HCT116 (cell line): ENCODE data around the gene C19orf18. TPM values are rescaled to one million over a fixed set of nuclear protein-coding genes. Genes with fewer than 3 reads are reported as not detected.

Source experiments
- ATAC-seq: fragments of 200-7000 bp; cut with Tn5 transposase; 2 replicates; pipeline ENCODE4 v1.9.1; 2020; ENCODE audit warnings: mild to moderate bottlenecking, moderate library complexity
- BruUV-seq: library from RNA; stranded (reverse); fragments of 400-500 nt; replicated peaks from 2 replicates; lab custom pipeline; 2021; lab: Mats Ljungman, UMichigan
- CTCF ChIA-PET: fragments of 300-600 bp; sonication (Branson Sonifier 250); formaldehyde crosslinking; loops from one replicate; lab custom pipeline; 2021; ENCODE audit warnings: antibody characterized with exemption; lab: Charles Lee
- POLR2A ChIA-PET: fragments of 300-600, 350-600 bp; sonication (Branson Sonifier 250); formaldehyde crosslinking; loops from one replicate; lab custom pipeline; 2021; ENCODE audit warnings: antibody characterized with exemption; lab: Charles Lee
- RAD21 ChIA-PET, 2 experiments: fragments of 300-600 bp; sonication (Branson Sonifier 250); formaldehyde crosslinking; loops; one replicate each; lab custom pipeline; 2023; ENCODE audit warnings: low total read pairs in 2 of 2; ENCODE audit not compliant: uncharacterized antibody in 2 of 2, unreplicated experiment in 2 of 2, low non-redundant PET in 1 of 2; lab: Charles Lee
- DNase-seq: peaks from one replicate; pipeline ENCODE4 v3.0.0-alpha.2; 2010; ENCODE audit warnings: low read depth, low spot score
- H2AFZ ChIP-seq: fragments of 200-600 bp; shearing (Covaris generic), sonication (generic); 2 replicates; pipeline ENCODE4 v1.6.1; 2017; ENCODE audit warnings: low read depth, mixed run types, mixed read lengths, antibody characterized with exemption, low read length; ENCODE audit not compliant: poor library complexity, severe bottlenecking
- H3K27ac ChIP-seq: 2 replicates; pipeline ENCODE4 v1.5.1; 2012; ENCODE audit warnings: low read depth, low read length
- H3K27me3 ChIP-seq: fragments of 200-600 bp; sonication (generic); 2 replicates; pipeline ENCODE4 v1.6.1; 2016; ENCODE audit warnings: mixed run types, low read length, mixed read lengths; ENCODE audit not compliant: insufficient read depth
- H3K36me3 ChIP-seq, 2 experiments: fragments of 200-500 bp in 1 of 2; fragments of 200-600 bp in 1 of 2; sonication (Bioruptor generic) in 1 of 2; sonication (generic) in 1 of 2; 2 replicates each; pipeline versions ENCODE4 v1.5.1 to v1.6.1; 2014 to 2016; ENCODE audit warnings: low read length in 2 of 2, inconsistent platforms in 1 of 2, mixed read lengths in 1 of 2, mixed run types in 1 of 2; ENCODE audit not compliant: insufficient read depth in 2 of 2, control insufficient read depth in 1 of 2
- H3K4me1 ChIP-seq, 2 experiments: fragments of 200-600 bp in 1 of 2; sonication (generic) in 1 of 2; 2 replicates each; pipeline versions ENCODE4 v1.5.1 to v1.6.1; 2012 to 2017; ENCODE audit warnings: low read length in 2 of 2, inconsistent platforms in 1 of 2, mild to moderate bottlenecking in 1 of 2, mixed read lengths in 1 of 2, mixed run types in 1 of 2, moderate library complexity in 1 of 2; ENCODE audit not compliant: insufficient read depth in 2 of 2, control insufficient read depth in 1 of 2
- H3K4me2 ChIP-seq: fragments of 200-600 bp; sonication (generic); 2 replicates; pipeline ENCODE4 v1.6.1; 2017; ENCODE audit warnings: mixed run types, low read length, mixed read lengths
- H3K4me3 ChIP-seq, 2 experiments: fragments of 200-600 bp in 1 of 2; sonication (generic) in 1 of 2; replicated peaks in 1 of 2; 2 replicates each; pipeline ENCODE4 v1.5.1; 2011 to 2016; ENCODE audit warnings: low read length in 2 of 2, control low read depth in 1 of 2, low read depth in 1 of 2, mild to moderate bottlenecking in 1 of 2, mixed read lengths in 1 of 2, mixed run types in 1 of 2
- H3K79me2 ChIP-seq: fragments of 200-600 bp; sonication (generic); 2 replicates; pipeline ENCODE4 v1.6.1; 2017; ENCODE audit warnings: mild to moderate bottlenecking, mixed run types, low read length, moderate library complexity, mixed read lengths; ENCODE audit not compliant: insufficient read depth
- H3K9ac ChIP-seq: fragments of 200-600 bp; sonication (generic); 2 replicates; pipeline ENCODE4 v1.6.1; 2016; ENCODE audit warnings: low read length, mixed read lengths
- H3K9me2 ChIP-seq: fragments of 200-600 bp; sonication (generic), shearing (Covaris generic); 2 replicates; pipeline ENCODE4 v1.6.1; 2017; ENCODE audit warnings: mixed run types, mild to moderate bottlenecking, moderate library complexity; ENCODE audit not compliant: insufficient read depth
- H3K9me3 ChIP-seq, 2 experiments: fragments of 200-500 bp in 1 of 2; fragments of 200-600 bp in 1 of 2; sonication (Bioruptor generic) in 1 of 2; sonication (generic) in 1 of 2; 2 replicates each; pipeline ENCODE4 v1.6.1; 2014 to 2017; ENCODE audit warnings: low read length in 2 of 2, mixed read lengths in 2 of 2, inconsistent platforms in 1 of 2, low read depth in 1 of 2, mild to moderate bottlenecking in 1 of 2, mixed run types in 1 of 2, moderate library complexity in 1 of 2; ENCODE audit not compliant: control insufficient read depth in 1 of 2, insufficient read depth in 1 of 2
- H4K20me1 ChIP-seq: fragments of 200-600 bp; sonication (generic), shearing (Covaris generic); 2 replicates; pipeline ENCODE4 v1.6.1; 2017; ENCODE audit warnings: mixed run types, mild to moderate bottlenecking, moderate library complexity; ENCODE audit not compliant: insufficient read depth
- JUND ChIP-seq: IDR thresholded peaks from 2 replicates; pipeline ENCODE4 v1.6.1; 2012
- MAX ChIP-seq: IDR thresholded peaks from 2 replicates; pipeline ENCODE4 v1.6.1; 2012
- POLR2A ChIP-seq: IDR thresholded peaks from 2 replicates; pipeline ENCODE4 v1.7.0; 2011; ENCODE audit warnings: borderline replicate concordance; ENCODE audit not compliant: insufficient read depth, insufficient read length; ENCODE audit errors: extremely low read depth
- POLR2AphosphoS5 ChIP-seq: IDR thresholded peaks from 2 replicates; pipeline ENCODE4 v1.6.1; 2011; ENCODE audit warnings: mild to moderate bottlenecking, low read depth, low read length, moderate library complexity
- SP1 ChIP-seq: IDR thresholded peaks from 2 replicates; pipeline ENCODE4 v1.6.1; 2012; ENCODE audit warnings: low read depth
- SRF ChIP-seq: IDR thresholded peaks from 2 replicates; pipeline ENCODE4 v1.6.1; 2012; ENCODE audit warnings: low read depth
- TCF7L2 ChIP-seq: IDR thresholded peaks from 2 replicates; pipeline ENCODE4 v1.7.0; 2011; ENCODE audit warnings: borderline replicate concordance, inconsistent platforms; ENCODE audit not compliant: insufficient read depth, insufficient read length; ENCODE audit errors: extremely low read depth
- YY1 ChIP-seq: IDR thresholded peaks from 2 replicates; pipeline ENCODE4 v1.6.1; 2011; ENCODE audit warnings: low read length, low read depth, moderate library complexity, mild to moderate bottlenecking; ENCODE audit not compliant: insufficient replicate concordance; ENCODE audit errors: extremely low read depth
- ZBTB33 ChIP-seq: IDR thresholded peaks from 2 replicates; pipeline ENCODE4 v1.6.1; 2011; ENCODE audit warnings: mild to moderate bottlenecking, low read length, moderate library complexity; ENCODE audit not compliant: insufficient replicate concordance; ENCODE audit errors: extremely low read depth
- ZFX ChIP-seq: fragments of 450-650 bp; IDR thresholded peaks from 2 replicates; pipeline ENCODE4 v1.6.1; 2017
- intact Hi-C: fragments of 100-400 bp; cut with micrococcal nuclease; formaldehyde crosslinking; loops from 2 replicates; pipeline ENCODE4 v1.10.0; 2022
- total RNA-seq: library from RNA; stranded (reverse); gene quantifications from one replicate; pipeline ENCODE4 v1.2.1, GENCODE V29; 2021; ENCODE audit not compliant: unreplicated experiment
- TF ChIP-seq, protein P1 (sequence below): IDR thresholded peaks from 2 replicates; pipeline ENCODE4 v1.6.1; 2012; ENCODE audit warnings: low read depth

The C19orf18 gene
- total RNA-seq, 1 experiment from 2014 or later: not detected

DNA sequence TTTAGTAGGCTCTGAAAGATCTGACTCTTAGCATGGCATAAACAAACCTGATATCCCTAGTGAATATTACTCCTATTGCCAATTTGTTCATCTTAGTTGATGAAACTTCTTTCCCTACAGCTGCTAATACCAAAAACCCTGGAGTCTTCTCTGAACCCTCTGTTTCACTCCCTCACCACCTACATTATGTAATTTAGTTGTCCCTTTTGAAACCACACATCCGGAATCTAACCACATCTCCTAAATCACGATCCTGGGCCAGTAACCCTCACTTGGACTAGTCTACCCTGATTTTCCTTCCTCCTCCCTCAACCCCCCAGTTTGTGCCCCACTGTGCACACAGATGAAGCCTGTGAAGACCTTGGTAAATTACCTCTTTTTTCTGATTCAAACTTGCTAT lies 28.0 kb downstream of the C19orf18 start:
- H3K4me1 ChIP-seq: no peaks in the 10 kb centered on the region
- no peak for DNase-seq
- no peaks in the 10 kb centered on the region for H3K27me3 ChIP-seq
- no peaks in the 10 kb centered on the region for H3K79me2 ChIP-seq
- H4K20me1 ChIP-seq: no peaks in the 10 kb centered on the region
- H2AFZ ChIP-seq: no peak overlapping the region
- BruUV-seq: no TSS peak
- no peaks in the 10 kb centered on the region for H3K9me2 ChIP-seq
- CTCF ChIA-PET: no interaction called here
- no peak overlapping the region for H3K4me3 ChIP-seq
- POLR2A ChIA-PET: no interaction called here
- H3K9ac ChIP-seq: no peak overlapping the region
- H3K4me2 ChIP-seq: no peak overlapping the region
- no peak for ATAC-seq
- H3K27ac ChIP-seq: no peak overlapping the region
- peaks cover 8 to 21% of the 10 kb centered on the region in 2 experiments; a peak in 2 of 4 replicates for H3K9me3 ChIP-seq
- RAD21 ChIA-PET: no interaction called here
- intact Hi-C loops: no loop called here
- TF ChIP-seq ZBTB33 (no peak), YY1 (no peak), POLR2A (no peak), ZFX (no peak), MAX (no peak), SP1 (no peak), TCF7L2 (no peak), JUND (no peak), SRF (no peak), POLR2AphosphoS5 (no peak)
- TF ChIP-seq, protein P1, sequence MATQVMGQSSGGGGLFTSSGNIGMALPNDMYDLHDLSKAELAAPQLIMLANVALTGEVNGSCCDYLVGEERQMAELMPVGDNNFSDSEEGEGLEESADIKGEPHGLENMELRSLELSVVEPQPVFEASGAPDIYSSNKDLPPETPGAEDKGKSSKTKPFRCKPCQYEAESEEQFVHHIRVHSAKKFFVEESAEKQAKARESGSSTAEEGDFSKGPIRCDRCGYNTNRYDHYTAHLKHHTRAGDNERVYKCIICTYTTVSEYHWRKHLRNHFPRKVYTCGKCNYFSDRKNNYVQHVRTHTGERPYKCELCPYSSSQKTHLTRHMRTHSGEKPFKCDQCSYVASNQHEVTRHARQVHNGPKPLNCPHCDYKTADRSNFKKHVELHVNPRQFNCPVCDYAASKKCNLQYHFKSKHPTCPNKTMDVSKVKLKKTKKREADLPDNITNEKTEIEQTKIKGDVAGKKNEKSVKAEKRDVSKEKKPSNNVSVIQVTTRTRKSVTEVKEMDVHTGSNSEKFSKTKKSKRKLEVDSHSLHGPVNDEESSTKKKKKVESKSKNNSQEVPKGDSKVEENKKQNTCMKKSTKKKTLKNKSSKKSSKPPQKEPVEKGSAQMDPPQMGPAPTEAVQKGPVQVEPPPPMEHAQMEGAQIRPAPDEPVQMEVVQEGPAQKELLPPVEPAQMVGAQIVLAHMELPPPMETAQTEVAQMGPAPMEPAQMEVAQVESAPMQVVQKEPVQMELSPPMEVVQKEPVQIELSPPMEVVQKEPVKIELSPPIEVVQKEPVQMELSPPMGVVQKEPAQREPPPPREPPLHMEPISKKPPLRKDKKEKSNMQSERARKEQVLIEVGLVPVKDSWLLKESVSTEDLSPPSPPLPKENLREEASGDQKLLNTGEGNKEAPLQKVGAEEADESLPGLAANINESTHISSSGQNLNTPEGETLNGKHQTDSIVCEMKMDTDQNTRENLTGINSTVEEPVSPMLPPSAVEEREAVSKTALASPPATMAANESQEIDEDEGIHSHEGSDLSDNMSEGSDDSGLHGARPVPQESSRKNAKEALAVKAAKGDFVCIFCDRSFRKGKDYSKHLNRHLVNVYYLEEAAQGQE: no peak
- TF ChIP-seq, all 23 proteins: peak for 0
- no peaks in the 10 kb centered on the region for H3K36me3 ChIP-seq
